GM23248 (cell line): ENCODE results near the gene TH. TPM values are rescaled to one million over a fixed set of nuclear protein-coding genes. Genes with fewer than 3 reads are reported as not detected.

ENCODE experiments used
- DNase-seq: peaks from one replicate; pipeline ENCODE4 v3.0.0-alpha.2; 2015
- H2AFZ ChIP-seq: fragments of 200-600 bp; sonication (generic); 2 replicates; pipeline ENCODE4 v1.6.1; 2016; ENCODE audit warnings: antibody characterized with exemption
- H3F3A ChIP-seq: fragments of 200-600 bp; sonication (generic); 2 replicates; pipeline ENCODE4 v1.6.1; 2016; ENCODE audit warnings: mild to moderate bottlenecking, antibody characterized with exemption, mixed run types; ENCODE audit not compliant: insufficient read depth
- H3K27ac ChIP-seq: fragments of 200-600 bp; sonication (generic); 2 replicates; pipeline ENCODE4 v1.5.1; 2016; ENCODE audit warnings: mild to moderate bottlenecking
- H3K27me3 ChIP-seq: fragments of 200-600 bp; sonication (generic); replicated peaks from 2 replicates; pipeline ENCODE4 v1.6.1; 2016; ENCODE audit warnings: mild to moderate bottlenecking; ENCODE audit not compliant: insufficient read depth
- H3K36me3 ChIP-seq: fragments of 200-600 bp; sonication (generic); 2 replicates; pipeline ENCODE4 v1.6.1; 2016; ENCODE audit warnings: low read depth, mild to moderate bottlenecking
- H3K4me1 ChIP-seq: fragments of 200-600 bp; sonication (generic); 2 replicates; pipeline ENCODE4 v1.6.1; 2016; ENCODE audit warnings: mild to moderate bottlenecking; ENCODE audit not compliant: insufficient read depth
- H3K4me2 ChIP-seq: fragments of 200-600 bp; sonication (generic); one replicate; pipeline ENCODE4 v1.6.1; 2016; ENCODE audit warnings: mild to moderate bottlenecking; ENCODE audit not compliant: unreplicated experiment
- H3K4me3 ChIP-seq: fragments of 200-600 bp; sonication (generic); 2 replicates; pipeline ENCODE4 v1.5.1; 2016; ENCODE audit warnings: mild to moderate bottlenecking
- H3K79me2 ChIP-seq: fragments of 200-600 bp; sonication (generic); 2 replicates; pipeline ENCODE4 v1.6.1; 2016; ENCODE audit warnings: mild to moderate bottlenecking; ENCODE audit not compliant: insufficient read depth
- H3K9ac ChIP-seq: fragments of 200-600 bp; sonication (generic); 2 replicates; pipeline ENCODE4 v1.6.1; 2016; ENCODE audit warnings: mild to moderate bottlenecking
- H3K9me2 ChIP-seq: fragments of 200-600 bp; sonication (generic); 2 replicates; pipeline ENCODE4 v1.6.1; 2016; ENCODE audit warnings: mixed run types, mild to moderate bottlenecking, moderate library complexity; ENCODE audit not compliant: insufficient read depth
- H3K9me3 ChIP-seq: fragments of 200-600 bp; sonication (generic); one replicate; pipeline ENCODE4 v1.6.1; 2017; ENCODE audit warnings: low read depth
- H4K20me1 ChIP-seq: fragments of 200-600 bp; sonication (generic); 2 replicates; pipeline ENCODE4 v1.6.0; 2016; ENCODE audit not compliant: insufficient read depth
- EZH2 ChIP-seq: fragments of 200-600 bp; sonication (generic); IDR thresholded peaks from 2 replicates; pipeline ENCODE4 v1.6.1; 2018; ENCODE audit warnings: antibody characterized with exemption, mild to moderate bottlenecking; ENCODE audit not compliant: insufficient read depth, poor library complexity, severe bottlenecking
- EZH2phosphoT487 ChIP-seq: fragments of 200-600 bp; sonication (generic); IDR thresholded peaks from 2 replicates; pipeline ENCODE4 v1.6.1; 2018; ENCODE audit warnings: antibody characterized with exemption, moderate library complexity, mild to moderate bottlenecking, low read depth; ENCODE audit not compliant: insufficient read depth
- WGBS, 2 experiments: methylation state at CpG; one replicate each; pipeline ENCODE4 v1.1.6; 2015 to 2017; ENCODE audit warnings: low lambda C conversion rate in 2 of 2, low coverage in 1 of 2; ENCODE audit errors: missing lambda C conversion rate in 2 of 2; 5-methylcytosine and 5-hydroxymethylcytosine counted together
- in situ Hi-C: fragments of 300-500 bp; cut with MboI; formaldehyde crosslinking; loops from 2 replicates; pipeline ENCODE4 v1.15.0; 2020
- polyA plus RNA-seq: library from polyadenylated mRNA; unstranded; fragments of >200 nt; fragmentation: Nextera tagmentation; extraction: Ambion mirVana; gene quantifications from 2 replicates; pipeline ENCODE4 v1.2.1, GENCODE V29; 2016
- total RNA-seq: library from RNA; depleted of rRNA; stranded (reverse); fragments of >200 nt; shearing (Covaris generic); gene quantifications from 2 replicates; pipeline ENCODE4 v1.2.3, GENCODE V29; 2014

TH gene
- total and polyA plus RNA-seq, 2 experiments from 2014 or later: not detected

DNA sequence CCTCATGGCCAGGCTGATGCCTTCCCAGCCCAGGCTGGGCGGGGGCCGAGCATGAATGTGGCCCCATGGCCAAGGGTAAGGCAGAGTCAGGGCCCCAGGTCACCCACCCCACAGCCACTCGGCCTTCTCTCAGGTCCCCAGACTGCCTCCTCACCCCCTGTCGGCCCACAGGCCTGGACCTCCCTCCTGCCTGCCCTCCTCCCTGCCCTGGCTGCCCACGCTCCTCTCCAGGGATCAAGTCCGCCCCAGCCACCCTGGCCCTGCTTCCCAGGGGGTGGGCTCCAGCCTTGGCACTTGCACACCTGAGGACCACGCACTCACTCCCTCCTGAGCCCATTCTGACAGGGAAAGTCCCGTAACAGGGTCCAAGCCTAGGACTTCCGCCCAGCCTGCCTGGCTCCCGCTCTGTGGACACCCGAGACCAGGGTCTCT is 37.8 kb upstream of the TH start:
- no peak overlapping the region for H3K4me3 ChIP-seq
- H3K79me2 ChIP-seq: no peaks in the 10 kb centered on the region
- H3K9me3 ChIP-seq: no peaks in the 10 kb centered on the region
- H3K9ac ChIP-seq: no peak overlapping the region
- H3F3A ChIP-seq: no peaks in the 10 kb centered on the region
- H3K4me2 ChIP-seq: no peak overlapping the region
- TF ChIP-seq EZH2phosphoT487 (no peak), EZH2 (no peak)
- peaks cover 11% of the 10 kb centered on the region; the same call in 1 of the 2 replicates for H3K27me3 ChIP-seq
- no peak for DNase-seq
- H3K9me2 ChIP-seq: no peaks in the 10 kb centered on the region
- H2AFZ ChIP-seq: no peak overlapping the region
- H4K20me1 ChIP-seq: no peaks in the 10 kb centered on the region
- H3K36me3 ChIP-seq: no peaks in the 10 kb centered on the region
- 61 to 64% methylated on average over 7 to 11 of the region's 11 CpGs for WGBS, 2 experiments
- in situ Hi-C loops: no loop called here
- no peak overlapping the region for H3K27ac ChIP-seq
- H3K4me1 ChIP-seq: no peaks in the 10 kb centered on the region

DNA sequence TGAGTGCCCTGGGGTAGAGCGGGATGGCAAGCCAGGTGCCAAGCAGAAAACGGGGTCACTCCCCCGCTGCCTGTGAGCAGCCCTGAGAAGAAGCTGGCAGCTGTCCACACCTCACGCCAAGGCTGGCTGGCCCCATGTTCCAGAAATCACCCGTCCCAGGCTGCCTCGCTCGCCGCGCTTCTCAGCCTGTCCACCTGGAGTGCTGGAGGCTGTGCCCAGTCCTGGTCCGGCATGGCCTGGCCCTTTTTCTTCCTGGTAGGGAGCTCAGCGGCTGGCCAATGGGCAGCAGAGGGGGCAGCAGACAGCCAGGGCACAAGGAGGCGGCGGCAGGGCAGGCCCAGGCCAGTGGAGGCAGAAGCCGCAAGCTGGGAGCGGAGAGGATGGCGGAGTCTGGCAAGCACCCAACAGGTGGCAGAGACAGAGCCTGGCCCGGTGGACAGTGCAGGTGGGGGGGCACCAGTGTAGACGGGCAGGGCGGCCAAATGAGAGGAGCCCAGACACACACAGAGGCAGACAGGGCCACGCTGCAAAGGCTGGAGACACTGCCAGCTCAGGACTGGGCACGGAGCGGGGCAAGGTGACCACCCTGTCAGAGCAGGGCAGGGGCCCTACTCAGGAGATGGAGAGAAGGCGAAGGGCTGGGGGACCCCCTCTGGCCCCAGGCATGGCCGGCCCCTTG is 37.2 kb upstream of the TH start:
- Histone ChIP-seq H3K27ac (no peak overlapping the region), H3K27me3 (peaks cover 7% of the 10 kb centered on the region; the same call in 1 of the 2 replicates), H4K20me1 (no peaks in the 10 kb centered on the region), H3K4me1 (no peaks in the 10 kb centered on the region), H2AFZ (no peak overlapping the region), H3K9me3 (no peaks in the 10 kb centered on the region), H3K9me2 (no peaks in the 10 kb centered on the region), H3K36me3 (no peaks in the 10 kb centered on the region), H3F3A (no peaks in the 10 kb centered on the region), H3K4me3 (no peak overlapping the region), H3K4me2 (no peak overlapping the region), H3K9ac (no peak overlapping the region), H3K79me2 (no peaks in the 10 kb centered on the region)
- DNase-seq: no peak
- 46 to 50% methylated on average over 23 to 24 of the region's 24 CpGs for WGBS, 2 experiments
- TF ChIP-seq EZH2phosphoT487 (no peak), EZH2 (no peak)
- in situ Hi-C loops: no loop called here

- H3K27ac ChIP-seq: no peak overlapping the region
- no peaks in the 10 kb centered on the region for H3K4me1 ChIP-seq
- no peak overlapping the region for H3K9ac ChIP-seq
- H3K27me3 ChIP-seq: no peaks in the 10 kb centered on the region
- H3K4me3 ChIP-seq: no peak overlapping the region
- no peak for DNase-seq
- no peaks in the 10 kb centered on the region for H3K79me2 ChIP-seq
- no peak for TF ChIP-seq EZH2
- no peak for TF ChIP-seq EZH2phosphoT487
- WGBS, 2 experiments: 59% methylated on average over 24 of the region's 24 CpGs
- H3F3A ChIP-seq: no peaks in the 10 kb centered on the region
- H3K9me3 ChIP-seq: no peaks in the 10 kb centered on the region
- no peaks in the 10 kb centered on the region for H4K20me1 ChIP-seq
- in situ Hi-C loops: no loop called here
- no peaks in the 10 kb centered on the region for H3K9me2 ChIP-seq
- H3K4me2 ChIP-seq: no peak overlapping the region
- H3K36me3 ChIP-seq: no peaks in the 10 kb centered on the region
- H2AFZ ChIP-seq: no peak overlapping the region
Observed at GRCh38 chr11:2207773-2208621, 36.4 kb upstream of the TH start.

DNA sequence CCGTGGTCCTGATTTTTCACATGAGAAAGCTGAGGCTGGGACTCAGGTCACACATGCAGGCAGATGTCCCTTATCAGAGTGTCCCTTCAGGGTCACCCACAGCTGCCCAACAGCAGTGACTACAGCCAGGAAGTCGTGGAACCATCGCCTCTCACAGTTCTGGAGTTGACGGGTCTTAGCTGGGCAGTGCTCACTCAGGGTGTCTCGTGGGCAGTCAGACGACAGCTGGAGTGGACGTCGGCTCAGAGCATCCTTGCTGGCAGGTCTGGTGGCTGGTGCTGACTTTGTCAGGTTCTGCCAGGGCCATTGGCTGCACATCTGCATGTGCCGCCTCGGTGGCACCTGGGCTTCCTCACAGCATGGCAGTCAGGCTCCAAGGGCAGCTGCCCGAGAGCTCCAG is 35.6 kb upstream of the TH start:
- in situ Hi-C loops: no loop called here
- no peaks in the 10 kb centered on the region for H3K36me3 ChIP-seq
- TF ChIP-seq EZH2 (no peak), EZH2phosphoT487 (no peak)
- no peaks in the 10 kb centered on the region for H3K27me3 ChIP-seq
- DNase-seq: no peak
- H3K4me2 ChIP-seq: no peak overlapping the region
- no peak overlapping the region for H3K4me3 ChIP-seq
- 54 to 70% methylated on average over 11 of the region's 11 CpGs for WGBS, 2 experiments
- no peaks in the 10 kb centered on the region for H3K9me2 ChIP-seq
- H3K27ac ChIP-seq: no peak overlapping the region
- H3K79me2 ChIP-seq: no peaks in the 10 kb centered on the region
- no peaks in the 10 kb centered on the region for H3K4me1 ChIP-seq
- H3F3A ChIP-seq: no peaks in the 10 kb centered on the region
- no peak overlapping the region for H2AFZ ChIP-seq
- H4K20me1 ChIP-seq: no peaks in the 10 kb centered on the region
- no peaks in the 10 kb centered on the region for H3K9me3 ChIP-seq
- H3K9ac ChIP-seq: no peak overlapping the region
